Neural cell (in vitro differentiated cells): Measurements from ENCODE around the gene ACBD5. TPM values are rescaled to one million over a fixed set of nuclear protein-coding genes. Genes with fewer than 3 reads are reported as not detected.

Source experiments
- H2AFZ ChIP-seq: fragments of 200-600, 300-800 bp; sonication (generic), shearing (Covaris generic); 2 replicates; pipeline ENCODE4 v1.6.0; 2014; ENCODE audit warnings: low read depth, mild to moderate bottlenecking, antibody characterized with exemption, low read length, moderate library complexity
- H3F3A ChIP-seq: fragments of 200-600 bp; shearing (Covaris generic); 2 replicates; pipeline ENCODE4 v1.6.1; 2016; ENCODE audit warnings: mild to moderate bottlenecking, moderate library complexity, mixed read lengths, antibody characterized with exemption, low read length; ENCODE audit not compliant: insufficient read depth, poor library complexity, severe bottlenecking
- H3K27ac ChIP-seq: fragments of 200-600, 300-800 bp; sonication (generic), shearing (Covaris generic); 2 replicates; pipeline ENCODE4 v1.5.1; 2014; ENCODE audit warnings: mild to moderate bottlenecking, low read length, moderate library complexity
- H3K27me3 ChIP-seq: fragments of 300-800, 200-600 bp; sonication (generic), shearing (Covaris generic); 2 replicates; pipeline ENCODE4 v1.6.0; 2014; ENCODE audit warnings: mild to moderate bottlenecking, low read depth, low read length, moderate library complexity; ENCODE audit not compliant: insufficient read depth
- H3K36me3 ChIP-seq: fragments of 300-800, 200-600 bp; sonication (generic), shearing (Covaris generic); 2 replicates; pipeline ENCODE4 v1.5.1; 2014; ENCODE audit warnings: mild to moderate bottlenecking, antibody characterized with exemption, low read length, moderate library complexity; ENCODE audit not compliant: insufficient read depth
- H3K4me2 ChIP-seq: fragments of 300-800, 200-600 bp; sonication (generic), shearing (Covaris generic); 2 replicates; pipeline ENCODE4 v1.6.0; 2014; ENCODE audit warnings: mild to moderate bottlenecking, low read length
- H3K4me3 ChIP-seq: fragments of 300-800, 200-600 bp; sonication (generic), shearing (Covaris generic); 2 replicates; pipeline ENCODE4 v1.5.1; 2014; ENCODE audit warnings: mild to moderate bottlenecking, low read length, moderate library complexity
- H3K79me2 ChIP-seq: fragments of 200-600 bp; shearing (Covaris generic); replicated peaks from 2 replicates; pipeline ENCODE4 v1.6.0; 2014; ENCODE audit warnings: mild to moderate bottlenecking, low read length, moderate library complexity; ENCODE audit not compliant: insufficient read depth
- H3K9ac ChIP-seq: fragments of 300-800, 200-600 bp; sonication (generic), shearing (Covaris generic); 2 replicates; pipeline ENCODE4 v1.6.1; 2016; ENCODE audit warnings: mild to moderate bottlenecking, low read length, mixed read lengths
- H3K9me2 ChIP-seq: fragments of 200-600 bp; shearing (Covaris generic); 2 replicates; pipeline ENCODE4 v1.6.1; 2016; ENCODE audit warnings: mild to moderate bottlenecking, low read length, mixed read lengths; ENCODE audit not compliant: insufficient read depth
- H3K9me3 ChIP-seq: fragments of 200-600, 300-800 bp; sonication (generic), shearing (Covaris generic); 2 replicates; pipeline ENCODE4 v1.6.1; 2016; ENCODE audit warnings: mild to moderate bottlenecking, mixed run types, low read length, moderate library complexity, mixed read lengths
- H4K20me1 ChIP-seq: fragments of 200-600 bp; shearing (Covaris generic); 2 replicates; pipeline ENCODE4 v1.6.1; 2016; ENCODE audit warnings: mild to moderate bottlenecking, mixed run types; ENCODE audit not compliant: insufficient read depth
- CTCF ChIP-seq: fragments of 450-650 bp; IDR thresholded peaks from 2 replicates; pipeline ENCODE4 v1.5.1; 2014; ENCODE audit warnings: antibody characterized with exemption, mild to moderate bottlenecking, moderate library complexity; ENCODE audit not compliant: poor library complexity, severe bottlenecking
- EP300 ChIP-seq: fragments of 450-650 bp; conservative IDR thresholded peaks from 2 replicates; pipeline ENCODE4 v1.6.1; 2014; ENCODE audit warnings: antibody characterized with exemption, mild to moderate bottlenecking, moderate library complexity; ENCODE audit not compliant: poor library complexity, severe bottlenecking
- EZH2 ChIP-seq: fragments of 200-600, 300-800 bp; shearing (Covaris generic), sonication (generic); IDR thresholded peaks from 2 replicates; pipeline ENCODE4 v1.6.1; 2014; ENCODE audit warnings: antibody characterized with exemption, low read length, borderline replicate concordance, mild to moderate bottlenecking; ENCODE audit not compliant: insufficient read depth, poor library complexity, severe bottlenecking
- MXI1 ChIP-seq: fragments of 450-650 bp; conservative IDR thresholded peaks from 2 replicates; pipeline ENCODE4 v1.6.1; 2014; ENCODE audit warnings: antibody characterized with exemption, mild to moderate bottlenecking; ENCODE audit not compliant: poor library complexity, severe bottlenecking
- POLR2AphosphoS5 ChIP-seq: IDR thresholded peaks from 2 replicates; pipeline ENCODE4 v1.6.1; 2012
- RAD21 ChIP-seq: fragments of 450-650 bp; conservative IDR thresholded peaks from 2 replicates; pipeline ENCODE4 v1.6.1; 2014; ENCODE audit warnings: antibody characterized with exemption, mild to moderate bottlenecking, moderate library complexity
- REST ChIP-seq: IDR thresholded peaks from 2 replicates; pipeline ENCODE4 v1.6.1; 2012; ENCODE audit warnings: borderline replicate concordance
- SMC3 ChIP-seq: fragments of 450-650 bp; conservative IDR thresholded peaks from 2 replicates; pipeline ENCODE4 v1.6.1; 2014; ENCODE audit warnings: antibody characterized with exemption, mild to moderate bottlenecking, moderate library complexity; ENCODE audit not compliant: poor library complexity
- TAF1 ChIP-seq: IDR thresholded peaks from 2 replicates; pipeline ENCODE4 v1.6.1; 2012; ENCODE audit warnings: low read depth
- polyA plus RNA-seq: library from polyadenylated mRNA; depleted of rRNA; stranded (reverse); fragments of >200 nt; gene quantifications from 2 replicates; pipeline ENCODE4 v1.2.3, GENCODE V29; 2014

ACBD5 gene
- polyA plus RNA-seq, 1 donor from 2014 or later: 44.8 TPM

GRCh38 chr10:27155066-27155754 is 85.4 kb downstream of the ACBD5 start, which contains the start of gene MASTL:
Gene MASTL, plus strand, starts transcription at chr10:27155352. Its CDS starts 75 bp downstream, at chr10:27155427.
- Histone ChIP-seq H3K27me3 (no peaks in the 10 kb centered on the region), H3K36me3 (no peaks in the 10 kb centered on the region), H2AFZ (peak within 1 kb of the TSS; percentile 99), H3K27ac (peak within 1 kb of the TSS; percentile 99), H3K79me2 (peaks cover 50% of the 10 kb centered on the region), H3F3A (peaks cover 9% of the 10 kb centered on the region), H3K4me2 (peak within 1 kb of the TSS; percentile 93), H3K9me3 (no peaks in the 10 kb centered on the region), H3K9me2 (no peaks in the 10 kb centered on the region), H3K9ac (peak within 1 kb of the TSS; percentile 97), H4K20me1 (no peaks in the 10 kb centered on the region), H3K4me3 (peak within 1 kb of the TSS; percentile 98)
- TF ChIP-seq SMC3 (no peak), POLR2AphosphoS5 (peak; percentile 95), REST (peak; percentile 66), RAD21 (no peak), EZH2 (no peak), CTCF (no peak), TAF1 (peak; percentile 86), EP300 (peak; percentile 55), MXI1 (peak; percentile 93)

GRCh38 chr10:27153845-27154193 is 86.8 kb downstream of the ACBD5 start:
- H3F3A ChIP-seq: peaks cover 9% of the 10 kb centered on the region
- H2AFZ ChIP-seq: peak overlapping the region; percentile 98
- H3K27ac ChIP-seq: peak overlapping the region; percentile 99
- TF ChIP-seq TAF1 (peak; percentile 69), SMC3 (no peak)
- H4K20me1 ChIP-seq: no peaks in the 10 kb centered on the region
- H3K79me2 ChIP-seq: peaks cover 64% of the 10 kb centered on the region
- no peaks in the 10 kb centered on the region for H3K9me3 ChIP-seq
- H3K4me3 ChIP-seq: peak overlapping the region; percentile 98
- no peaks in the 10 kb centered on the region for H3K9me2 ChIP-seq
- no peaks in the 10 kb centered on the region for H3K27me3 ChIP-seq
- H3K9ac ChIP-seq: peak overlapping the region; percentile 97
- H3K36me3 ChIP-seq: peaks cover under 1% of the 10 kb centered on the region
- H3K4me2 ChIP-seq: no peak overlapping the region
